Measurements from ENCODE around the gene IL1RN. TPM values are rescaled to one million over a fixed set of nuclear protein-coding genes. Genes with fewer than 3 reads are reported as not detected.
A peak's percentile ranks its signal among the peaks of the same experiment; 100 is the strongest.

The IL1RN gene
- total and polyA plus RNA-seq, 3 donors from 2014 or later = 3.2 to 18.4 (median 5.6) TPM

- intact Hi-C loops (cut with DNase I; ENCODE audit: low total_unique reads) = loop anchor here (10.0 kb wide), 1 partner anchor 69 kb away; no protein-coding TSS in a partner anchor
- Histone ChIP-seq H3K36me3 (ENCODE audit: low read depth, missing control alignments) (no peaks in the 10 kb centered on the region), H3K9me3 (no peaks in the 10 kb centered on the region), H3K27ac (no peak overlapping the region), H3K4me3 (no peak overlapping the region), H3K4me1 (no peaks in the 10 kb centered on the region), H3K27me3 (no peaks in the 10 kb centered on the region)
- no peak for DNase-seq
- WGBS, 2 donors = 83 to 92% methylated on average over 1 of the region's 1 CpG
- TF ChIP-seq POLR2A (IDR thresholded peaks at IDR 0.05) = no peak
- TF ChIP-seq, protein P1, sequence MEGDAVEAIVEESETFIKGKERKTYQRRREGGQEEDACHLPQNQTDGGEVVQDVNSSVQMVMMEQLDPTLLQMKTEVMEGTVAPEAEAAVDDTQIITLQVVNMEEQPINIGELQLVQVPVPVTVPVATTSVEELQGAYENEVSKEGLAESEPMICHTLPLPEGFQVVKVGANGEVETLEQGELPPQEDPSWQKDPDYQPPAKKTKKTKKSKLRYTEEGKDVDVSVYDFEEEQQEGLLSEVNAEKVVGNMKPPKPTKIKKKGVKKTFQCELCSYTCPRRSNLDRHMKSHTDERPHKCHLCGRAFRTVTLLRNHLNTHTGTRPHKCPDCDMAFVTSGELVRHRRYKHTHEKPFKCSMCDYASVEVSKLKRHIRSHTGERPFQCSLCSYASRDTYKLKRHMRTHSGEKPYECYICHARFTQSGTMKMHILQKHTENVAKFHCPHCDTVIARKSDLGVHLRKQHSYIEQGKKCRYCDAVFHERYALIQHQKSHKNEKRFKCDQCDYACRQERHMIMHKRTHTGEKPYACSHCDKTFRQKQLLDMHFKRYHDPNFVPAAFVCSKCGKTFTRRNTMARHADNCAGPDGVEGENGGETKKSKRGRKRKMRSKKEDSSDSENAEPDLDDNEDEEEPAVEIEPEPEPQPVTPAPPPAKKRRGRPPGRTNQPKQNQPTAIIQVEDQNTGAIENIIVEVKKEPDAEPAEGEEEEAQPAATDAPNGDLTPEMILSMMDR (IDR thresholded peaks at IDR 0.05) = no peak
Measured at GRCh38 chr2:113135317-113135716, 7.9 kb downstream of the IL1RN start.

- H3K27me3 ChIP-seq = no peaks in the 10 kb centered on the region
- peak; percentile 60 for DNase-seq
- TF ChIP-seq, protein P1 (IDR thresholded peaks at IDR 0.05) = peak; percentile 45 to 58 (median 47)
- no peak for TF ChIP-seq POLR2A (IDR thresholded peaks at IDR 0.05)
- H3K4me1 ChIP-seq = no peaks in the 10 kb centered on the region
- no peaks in the 10 kb centered on the region for H3K9me3 ChIP-seq
- no peak overlapping the region for H3K4me3 ChIP-seq
- H3K36me3 ChIP-seq (ENCODE audit: low read depth, missing control alignments) = no peaks in the 10 kb centered on the region
- no peak overlapping the region for H3K27ac ChIP-seq
- intact Hi-C loops (cut with DNase I; ENCODE audit: low total_unique reads) = loop anchor here (10.0 kb wide), 1 partner anchor 68 kb away; no protein-coding TSS in a partner anchor
- WGBS, 2 donors = 50% methylated on average over 8 of the region's 8 CpGs
Measured at GRCh38 chr2:113136828-113137775, 9.7 kb downstream of the IL1RN start.

GRCh38 chr2:113137827-113138226 lies 10.4 kb downstream of the IL1RN start:
- intact Hi-C loops (cut with DNase I; ENCODE audit: low total_unique reads) = loop anchor here (10.0 kb wide), 1 partner anchor 67 kb away; no protein-coding TSS in a partner anchor
- no peaks in the 10 kb centered on the region for H3K9me3 ChIP-seq
- no peak for TF ChIP-seq POLR2A (IDR thresholded peaks at IDR 0.05)
- TF ChIP-seq, protein P1 (IDR thresholded peaks at IDR 0.05) = no peak
- no peaks in the 10 kb centered on the region for H3K4me1 ChIP-seq
- no peak overlapping the region for H3K4me3 ChIP-seq
- no peak overlapping the region for H3K27ac ChIP-seq
- no peaks in the 10 kb centered on the region for H3K27me3 ChIP-seq
- H3K36me3 ChIP-seq (ENCODE audit: low read depth, missing control alignments) = no peaks in the 10 kb centered on the region
- no peak for DNase-seq
- 100% methylated on average over 1 of the region's 1 CpG for WGBS, 2 donors

- intact Hi-C loops (cut with DNase I; ENCODE audit: low total_unique reads) = loop anchor here (10.0 kb wide), 1 partner anchor 66 kb away; no protein-coding TSS in a partner anchor
- TF ChIP-seq, protein P1 (IDR thresholded peaks at IDR 0.05) = peak; percentile 70 to 89 (median 80)
- TF ChIP-seq POLR2A (IDR thresholded peaks at IDR 0.05) = no peak
- DNase-seq = peak; percentile 63
Measured at GRCh38 chr2:113138428-113139322, 11.3 kb downstream of the IL1RN start.

More at GRCh38 chr2:113138428-113139322, 11.3 kb downstream of the IL1RN start:
- H3K36me3 ChIP-seq (ENCODE audit: low read depth, missing control alignments) = no peaks in the 10 kb centered on the region
- WGBS, 2 donors = 44 to 52% methylated on average over 13 of the region's 13 CpGs
- no peaks in the 10 kb centered on the region for H3K27me3 ChIP-seq
- H3K9me3 ChIP-seq = no peaks in the 10 kb centered on the region
- no peaks in the 10 kb centered on the region for H3K4me1 ChIP-seq
- no peak overlapping the region for H3K27ac ChIP-seq
- H3K4me3 ChIP-seq = no peak overlapping the region

Data from testis (tissue), 3 donors.